Mesendoderm (in vitro differentiated cells): ENCODE measurements around the gene WNT9A.

ENCODE experiments used
- DNase-seq: peaks from one replicate; pipeline ENCODE4 v3.0.0; 2013
- H2AK5ac ChIP-seq: 2 replicates; pipeline ENCODE4 v1.6.1; 2013; ENCODE audit warnings: low read length, inconsistent platforms
- H2BK120ac ChIP-seq: 2 replicates; pipeline ENCODE4 v1.6.1; 2013; ENCODE audit warnings: low read depth, mild to moderate bottlenecking, low read length, moderate library complexity, mixed read lengths
- H2BK15ac ChIP-seq: replicated peaks from 2 replicates; pipeline ENCODE4 v1.6.1; 2013; ENCODE audit warnings: low read depth, mild to moderate bottlenecking, moderate library complexity
- H2BK5ac ChIP-seq: 2 replicates; pipeline ENCODE4 v1.6.1; 2013; ENCODE audit warnings: low read length, inconsistent platforms
- H3K18ac ChIP-seq: 2 replicates; pipeline ENCODE4 v1.6.1; 2013; ENCODE audit warnings: mild to moderate bottlenecking, low read length, mixed read lengths
- H3K23ac ChIP-seq: one replicate; pipeline ENCODE4 v1.6.1; 2013; ENCODE audit warnings: low read length
- H3K27ac ChIP-seq: 2 replicates; pipeline ENCODE4 v1.5.1; 2013; ENCODE audit warnings: low read depth, mild to moderate bottlenecking, inconsistent platforms, low read length, moderate library complexity
- H3K27me3 ChIP-seq: 2 replicates; pipeline ENCODE4 v1.6.1; 2013; ENCODE audit warnings: low read length, control low read depth, mild to moderate bottlenecking, inconsistent platforms; ENCODE audit not compliant: insufficient read depth, poor library complexity
- H3K36me3 ChIP-seq: 2 replicates; pipeline ENCODE4 v1.6.1; 2013; ENCODE audit warnings: low read length, inconsistent platforms; ENCODE audit not compliant: control insufficient read depth, insufficient read depth
- H3K4ac ChIP-seq: one replicate; pipeline ENCODE4 v1.6.1; 2013; ENCODE audit warnings: low read depth, mild to moderate bottlenecking, low read length, moderate library complexity
- H3K4me1 ChIP-seq: 2 replicates; pipeline ENCODE4 v1.6.1; 2013; ENCODE audit warnings: low read depth, low read length, inconsistent platforms; ENCODE audit not compliant: control insufficient read depth
- H3K4me2 ChIP-seq: 2 replicates; pipeline ENCODE4 v1.6.1; 2013; ENCODE audit warnings: low read length
- H3K4me3 ChIP-seq: 2 replicates; pipeline ENCODE4 v1.5.1; 2013; ENCODE audit warnings: mild to moderate bottlenecking, low read length
- H3K56ac ChIP-seq: one replicate; pipeline ENCODE4 v1.6.1; 2013; ENCODE audit warnings: low read length
- H3K79me1 ChIP-seq: 2 replicates; pipeline ENCODE4 v1.6.1; 2013; ENCODE audit warnings: low read length, inconsistent platforms
- H3K79me2 ChIP-seq: 2 replicates; pipeline ENCODE4 v1.6.1; 2013; ENCODE audit warnings: mild to moderate bottlenecking, low read length; ENCODE audit not compliant: control insufficient read depth, insufficient read depth
- H3K9ac ChIP-seq: 2 replicates; pipeline ENCODE4 v1.6.1; 2013; ENCODE audit warnings: low read length, inconsistent platforms
- H4K5ac ChIP-seq: one replicate; pipeline ENCODE4 v1.6.1; 2013; ENCODE audit warnings: low read length
- H4K8ac ChIP-seq: one replicate; pipeline ENCODE4 v1.6.1; 2013; ENCODE audit warnings: low read depth, mild to moderate bottlenecking, control low read depth, low read length, moderate library complexity
- WGBS: extraction: QIAGEN DNeasy Blood & Tissue Kit; methylation state at CpG from one replicate; pipeline ENCODE4 v1.1.7; 2013; ENCODE audit warnings: low lambda C conversion rate, missing lambda C conversion rate; ENCODE audit not compliant: insufficient coverage; ENCODE audit errors: extremely low coverage; 5-methylcytosine and 5-hydroxymethylcytosine counted together

WNT9A gene

DNA sequence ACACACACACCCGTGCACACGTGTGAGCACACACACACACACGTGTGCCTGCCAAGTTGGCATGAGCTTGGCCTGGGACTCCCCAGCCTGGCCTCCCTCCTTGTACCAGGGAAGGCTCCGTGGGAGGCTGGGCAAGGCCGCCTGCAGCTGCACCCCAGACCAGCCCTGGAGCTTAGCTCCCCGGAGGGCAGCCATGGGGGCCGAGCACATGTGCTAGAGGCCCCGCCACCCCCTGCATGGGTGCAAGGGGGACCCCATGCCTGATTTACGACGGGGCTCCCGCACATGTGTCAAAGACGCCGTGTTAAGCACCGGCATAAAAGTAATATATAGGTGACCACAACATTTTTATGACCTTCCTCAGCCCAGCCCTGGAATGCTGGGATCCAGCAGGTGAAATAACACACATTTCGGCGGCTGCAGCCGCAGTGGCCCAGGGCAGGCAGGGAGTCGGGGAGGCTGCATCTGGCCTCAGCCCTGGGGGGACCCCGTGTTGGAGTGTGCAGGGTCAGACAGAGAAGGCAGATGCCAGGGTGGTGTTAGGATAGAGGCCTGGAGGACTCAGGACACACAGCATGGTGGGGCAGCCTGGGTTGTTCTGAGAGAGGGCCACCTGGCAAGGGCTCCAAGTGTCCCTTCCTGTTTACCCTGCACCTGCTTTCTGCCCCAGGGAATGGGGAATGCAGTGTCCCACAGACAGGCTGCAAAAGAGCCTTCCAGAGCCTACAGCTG lies 56.3 kb downstream of the WNT9A start:
- DNase-seq, result no peak
- H3K9ac ChIP-seq, result no peak overlapping the region

DNA sequence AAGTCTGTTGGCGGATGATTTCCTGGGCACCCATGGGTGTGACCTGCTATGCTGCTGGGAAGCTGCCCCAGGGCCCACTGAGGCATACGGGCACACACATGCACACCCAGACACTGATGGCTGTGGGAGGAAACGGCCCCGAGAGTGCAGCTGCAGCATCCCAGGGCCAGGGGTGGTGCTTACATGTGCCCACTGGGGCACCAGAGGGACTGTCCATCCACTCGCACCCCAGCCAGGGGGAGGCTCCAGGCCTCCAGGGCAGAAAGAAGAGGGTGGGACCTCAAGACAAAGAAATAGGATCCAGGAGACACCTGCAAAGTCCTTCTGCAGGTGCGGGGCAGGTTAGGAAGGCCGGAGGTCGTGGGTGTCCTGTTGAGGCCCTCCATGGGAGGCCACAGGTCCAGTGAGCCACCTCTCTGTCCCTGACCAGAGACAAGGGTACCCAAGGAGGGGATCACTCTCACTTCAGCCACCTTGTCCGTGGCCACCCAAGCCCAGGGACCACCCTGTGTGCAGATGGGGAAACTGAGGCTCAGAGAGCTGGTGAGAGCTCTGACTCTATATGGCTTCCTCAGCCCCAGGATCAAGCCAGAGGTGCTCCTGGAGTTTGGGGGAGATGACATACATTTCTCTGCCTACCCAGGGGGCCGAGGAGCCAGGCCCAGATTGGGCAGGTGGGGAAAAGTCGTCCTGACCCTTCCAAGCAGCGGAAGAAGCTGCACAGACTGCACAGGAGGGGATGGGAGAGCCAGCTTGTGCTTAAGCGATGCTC lies 57.1 kb downstream of the WNT9A start:
- Histone ChIP-seq H3K4me3 (no peak overlapping the region), H3K56ac (no peak overlapping the region), H2BK15ac (no peak overlapping the region), H3K18ac (no peak overlapping the region), H4K5ac (no peak overlapping the region), H2BK5ac (no peak overlapping the region), H3K36me3 (no peaks in the 10 kb centered on the region), H2AK5ac (no peak overlapping the region), H3K4me2 (no peak overlapping the region), H3K79me2 (no peaks in the 10 kb centered on the region), H3K9ac (no peak overlapping the region), H3K27ac (no peak overlapping the region), H3K4me1 (peaks cover 3% of the 10 kb centered on the region), H4K8ac (no peak overlapping the region), H3K79me1 (no peaks in the 10 kb centered on the region), H3K23ac (no peak overlapping the region), H3K4ac (no peak overlapping the region), H2BK120ac (no peak overlapping the region), H3K27me3 (no peaks in the 10 kb centered on the region)
- DNase-seq, result no peak
- no CpG with 5 or more reads among the region's 13 CpGs for WGBS

More for the DNA sequence above, 56.3 kb downstream of the WNT9A start:
- H3K18ac ChIP-seq, result no peak overlapping the region
- no peak overlapping the region for H2BK15ac ChIP-seq
- H3K27ac ChIP-seq, result no peak overlapping the region
- H2BK120ac ChIP-seq, result no peak overlapping the region
- no peak overlapping the region for H4K8ac ChIP-seq
- WGBS, result no CpG with 5 or more reads among the region's 19 CpGs
- no peak overlapping the region for H3K4ac ChIP-seq
- H3K27me3 ChIP-seq, result no peaks in the 10 kb centered on the region
- peaks cover 3% of the 10 kb centered on the region for H3K4me1 ChIP-seq
- H3K56ac ChIP-seq, result no peak overlapping the region
- no peak overlapping the region for H3K23ac ChIP-seq
- no peak overlapping the region for H4K5ac ChIP-seq
- no peak overlapping the region for H3K4me2 ChIP-seq
- no peaks in the 10 kb centered on the region for H3K36me3 ChIP-seq
- H2AK5ac ChIP-seq, result no peak overlapping the region
- no peak overlapping the region for H2BK5ac ChIP-seq
- H3K4me3 ChIP-seq, result no peak overlapping the region
- H3K79me2 ChIP-seq, result no peaks in the 10 kb centered on the region
- no peaks in the 10 kb centered on the region for H3K79me1 ChIP-seq

DNA sequence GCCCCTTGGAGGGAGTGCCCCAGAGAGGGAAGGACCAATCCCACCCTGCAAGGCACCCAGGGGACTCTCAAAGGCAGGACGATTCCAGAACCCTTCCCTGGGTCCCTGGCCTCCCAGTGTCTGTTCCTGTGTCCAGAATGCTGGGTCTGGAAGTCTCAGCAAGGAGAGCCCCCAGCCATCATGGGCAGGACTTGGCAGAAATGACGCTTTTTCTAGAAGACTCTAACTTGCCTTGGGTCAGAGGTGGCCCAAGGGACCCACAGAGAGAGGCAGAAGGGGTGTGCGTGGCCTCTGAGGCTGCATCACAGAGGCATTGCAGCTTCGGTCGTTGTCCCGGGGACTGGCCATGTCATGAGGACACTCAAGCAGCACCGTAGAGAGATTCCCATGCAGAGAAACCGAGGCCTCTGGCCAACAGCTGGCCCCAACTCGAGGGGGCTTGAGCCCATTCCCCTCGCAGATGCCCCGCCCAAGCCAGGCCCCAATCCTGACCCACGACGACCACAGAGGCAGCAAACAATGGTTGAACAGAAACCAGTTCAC lies 57.8 kb downstream of the WNT9A start:
- H4K5ac ChIP-seq, result no peak overlapping the region
- H3K4me2 ChIP-seq, result no peak overlapping the region
- no peak overlapping the region for H3K4ac ChIP-seq
- H3K79me1 ChIP-seq, result no peaks in the 10 kb centered on the region
- no peak overlapping the region for H2BK5ac ChIP-seq
- DNase-seq, result no peak
- H2BK15ac ChIP-seq, result no peak overlapping the region
- H4K8ac ChIP-seq, result no peak overlapping the region
- no peak overlapping the region for H2BK120ac ChIP-seq
- no peak overlapping the region for H2AK5ac ChIP-seq
- no CpG with 5 or more reads among the region's 13 CpGs for WGBS
- H3K23ac ChIP-seq, result no peak overlapping the region
- no peaks in the 10 kb centered on the region for H3K27me3 ChIP-seq
- H3K4me1 ChIP-seq, result peaks cover 3% of the 10 kb centered on the region
- no peak overlapping the region for H3K4me3 ChIP-seq
- H3K56ac ChIP-seq, result no peak overlapping the region
- no peak overlapping the region for H3K9ac ChIP-seq
- H3K79me2 ChIP-seq, result no peaks in the 10 kb centered on the region
- H3K36me3 ChIP-seq, result no peaks in the 10 kb centered on the region
- H3K18ac ChIP-seq, result no peak overlapping the region
- H3K27ac ChIP-seq, result no peak overlapping the region

DNA sequence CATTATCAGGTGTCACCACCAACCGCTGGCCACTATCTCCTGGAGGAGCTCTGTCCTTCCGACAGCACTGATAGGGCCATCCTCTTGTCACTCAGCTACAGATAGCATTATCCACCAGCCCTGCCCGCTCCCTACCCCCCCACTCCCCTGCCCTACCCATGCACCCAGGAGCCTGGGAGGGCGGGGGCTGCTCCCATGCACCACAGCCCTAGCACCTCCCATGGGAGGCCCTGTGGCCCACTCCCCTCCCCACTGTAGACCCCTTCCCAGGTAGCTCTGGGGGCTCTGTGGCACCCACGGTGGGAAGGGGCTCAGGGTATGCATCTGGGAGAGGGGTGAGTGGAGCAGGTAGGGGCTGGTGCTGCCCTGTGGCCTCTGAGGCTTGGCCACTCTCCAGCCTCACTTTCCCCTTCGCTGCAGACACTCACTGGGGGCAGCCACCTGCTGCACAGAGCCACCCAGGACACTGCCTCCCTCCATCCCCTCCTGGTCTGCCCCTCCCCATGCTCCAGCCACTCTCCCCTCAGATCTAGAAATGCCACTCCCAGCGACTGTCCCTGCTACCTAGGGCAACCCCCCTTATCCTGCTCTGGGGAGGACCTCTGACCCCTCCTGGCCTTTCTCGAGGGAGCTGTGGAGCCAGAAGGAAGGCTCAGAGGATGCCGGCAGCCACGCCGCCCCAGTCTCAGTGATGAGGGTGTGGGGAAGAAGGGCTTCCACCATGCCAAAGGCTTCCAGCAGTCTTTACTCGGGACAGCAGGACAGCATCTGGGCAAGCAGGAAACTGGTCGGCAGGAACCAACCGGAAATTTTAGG lies 58.5 kb downstream of the WNT9A start:
- no peak overlapping the region for H3K4me2 ChIP-seq
- H2BK15ac ChIP-seq, result no peak overlapping the region
- WGBS, result no CpG with 5 or more reads among the region's 14 CpGs
- H3K4me3 ChIP-seq, result no peak overlapping the region
- no peak overlapping the region for H2AK5ac ChIP-seq
- H4K8ac ChIP-seq, result no peak overlapping the region
- H3K18ac ChIP-seq, result no peak overlapping the region
- no peak overlapping the region for H3K56ac ChIP-seq
- no peak overlapping the region for H2BK5ac ChIP-seq
- no peak overlapping the region for H3K9ac ChIP-seq
- H3K23ac ChIP-seq, result no peak overlapping the region
- no peak overlapping the region for H4K5ac ChIP-seq
- no peaks in the 10 kb centered on the region for H3K79me1 ChIP-seq
- no peak overlapping the region for H3K4ac ChIP-seq
- no peaks in the 10 kb centered on the region for H3K27me3 ChIP-seq
- no peaks in the 10 kb centered on the region for H3K36me3 ChIP-seq
- no peak overlapping the region for H2BK120ac ChIP-seq
- no peak overlapping the region for H3K27ac ChIP-seq
- peak; percentile 74 for DNase-seq
- peaks cover 3% of the 10 kb centered on the region for H3K4me1 ChIP-seq
- H3K79me2 ChIP-seq, result no peaks in the 10 kb centered on the region

GRCh38 chr1:227888404-227889046 lies 59.2 kb downstream of the WNT9A start:
- Histone ChIP-seq H4K8ac (no peak overlapping the region), H3K23ac (no peak overlapping the region), H2BK120ac (no peak overlapping the region), H3K79me1 (no peaks in the 10 kb centered on the region), H4K5ac (no peak overlapping the region), H3K4ac (no peak overlapping the region), H3K4me2 (no peak overlapping the region), H3K36me3 (no peaks in the 10 kb centered on the region), H2BK5ac (no peak overlapping the region), H3K56ac (peak overlapping the region; percentile 90), H3K4me3 (no peak overlapping the region), H3K18ac (no peak overlapping the region), H3K27ac (no peak overlapping the region), H2BK15ac (no peak overlapping the region), H3K9ac (peak overlapping the region; percentile 27), H3K27me3 (no peaks in the 10 kb centered on the region), H2AK5ac (no peak overlapping the region), H3K79me2 (no peaks in the 10 kb centered on the region), H3K4me1 (peaks cover 3% of the 10 kb centered on the region)
- no CpG with 5 or more reads among the region's 8 CpGs for WGBS
- DNase-seq, result no peak
